ENCODE measurements around the gene PPDPF.

DNA sequence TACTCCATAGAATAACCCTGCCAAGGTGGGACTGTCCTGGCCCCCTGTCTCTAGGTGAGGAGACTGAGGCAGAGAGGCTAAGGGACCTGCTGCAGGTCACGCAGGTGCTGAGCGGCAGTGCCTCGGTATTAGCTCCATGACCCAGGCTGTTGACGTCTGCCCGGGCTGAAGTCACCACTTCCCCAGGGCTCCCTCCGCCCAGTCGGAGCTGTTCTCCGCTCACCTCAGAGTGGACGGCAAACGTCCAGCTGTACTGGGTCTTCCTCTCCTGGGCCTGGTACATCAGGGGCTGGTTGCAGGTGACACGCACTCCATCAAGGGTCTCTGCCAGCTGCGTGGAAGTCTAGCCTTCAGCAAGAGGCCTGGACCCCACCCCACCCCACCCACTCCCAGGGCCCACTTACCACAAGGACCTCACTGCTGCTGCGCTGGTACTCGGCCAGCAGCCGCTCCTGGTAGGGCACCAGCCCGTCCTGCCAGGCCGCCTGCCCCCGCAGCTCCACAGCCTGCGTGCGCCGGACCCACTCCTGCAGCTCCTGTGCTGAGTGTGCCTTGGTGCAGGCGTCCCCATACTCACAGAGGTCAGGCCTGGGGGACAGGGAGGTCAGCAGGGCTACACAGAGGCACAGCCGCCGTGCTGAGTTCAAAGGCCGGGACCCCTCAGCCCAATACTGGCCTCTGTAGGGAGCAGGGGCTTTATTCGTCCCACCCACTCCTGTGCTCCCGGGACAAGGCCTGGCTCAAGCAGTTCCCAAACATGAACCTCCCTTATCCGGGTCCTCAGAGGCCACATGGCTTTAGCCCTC is 49.9 kb downstream of the PPDPF start:
- TF ChIP-seq EZH2 (IDR thresholded peaks at IDR 0.05; ENCODE audit: low read length, unreplicated experiment) (no peak), EZH2phosphoT487 (IDR thresholded peaks at IDR 0.05; ENCODE audit: borderline replicate concordance, low read length) (no peak)
- TF ChIP-seq, protein P1, sequence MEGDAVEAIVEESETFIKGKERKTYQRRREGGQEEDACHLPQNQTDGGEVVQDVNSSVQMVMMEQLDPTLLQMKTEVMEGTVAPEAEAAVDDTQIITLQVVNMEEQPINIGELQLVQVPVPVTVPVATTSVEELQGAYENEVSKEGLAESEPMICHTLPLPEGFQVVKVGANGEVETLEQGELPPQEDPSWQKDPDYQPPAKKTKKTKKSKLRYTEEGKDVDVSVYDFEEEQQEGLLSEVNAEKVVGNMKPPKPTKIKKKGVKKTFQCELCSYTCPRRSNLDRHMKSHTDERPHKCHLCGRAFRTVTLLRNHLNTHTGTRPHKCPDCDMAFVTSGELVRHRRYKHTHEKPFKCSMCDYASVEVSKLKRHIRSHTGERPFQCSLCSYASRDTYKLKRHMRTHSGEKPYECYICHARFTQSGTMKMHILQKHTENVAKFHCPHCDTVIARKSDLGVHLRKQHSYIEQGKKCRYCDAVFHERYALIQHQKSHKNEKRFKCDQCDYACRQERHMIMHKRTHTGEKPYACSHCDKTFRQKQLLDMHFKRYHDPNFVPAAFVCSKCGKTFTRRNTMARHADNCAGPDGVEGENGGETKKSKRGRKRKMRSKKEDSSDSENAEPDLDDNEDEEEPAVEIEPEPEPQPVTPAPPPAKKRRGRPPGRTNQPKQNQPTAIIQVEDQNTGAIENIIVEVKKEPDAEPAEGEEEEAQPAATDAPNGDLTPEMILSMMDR (conservative IDR thresholded peaks at IDR 0.05; ENCODE audit: low read depth, low read length): no peak
